ENCODE measurements around the gene ABCE1.

GRCh38 chr4:145083891-145084605 is 14.1 kb upstream of the ABCE1 start:
- TF ChIP-seq CTCF (IDR thresholded peaks at IDR 0.05) (no peak), POLR2A (IDR thresholded peaks at IDR 0.05) (no peak)

Data from heart left ventricle (tissue), 13 donors.